ENCODE results near the gene MYO1B. TPM values are rescaled to one million over a fixed set of nuclear protein-coding genes. Genes with fewer than 3 reads are reported as not detected.

Gene MYO1B
- total and polyA plus RNA-seq, 10 of the 15 experiments (the other 5 are each of a cell fraction or from before 2014, with no cell fraction given) = 0.10 to 4.2 (median 1.6) TPM

GRCh38 chr2:191452065-191452464 lies 206.9 kb downstream of the MYO1B start:
- TF ChIP-seq RB1 (IDR thresholded peaks at IDR 0.05; ENCODE audit: borderline replicate concordance) (no peak), NFIC (IDR thresholded peaks at IDR 0.05; ENCODE audit: low read depth, low read length) (no peak)
- H3K36me3 ChIP-seq (ENCODE audit: control insufficient read depth in 2 of 2, insufficient read depth in 2 of 2, low read length in 1 of 2) = no peaks in the 10 kb centered on the region
- ChIA-PET POLR2A (no interaction called here), SMC1A (ENCODE audit: uncharacterized antibody, unreplicated experiment) (no interaction called here), RAD21 (ENCODE audit: unreplicated experiment) (no interaction called here), CTCF (interaction anchor here (1.3 kb wide), 1 partner anchor 14 kb away, joined by 3 read pairs; no protein-coding TSS in a partner anchor)
- WGBS (ENCODE audit: insufficient coverage, insufficient replicate concordance, low lambda C conversion rate, missing lambda C conversion rate) = 9% methylated on average over 3 of the region's 3 CpGs
- DNase-seq (ENCODE audit: low read depth, low spot score) = no peak
- H3K4me1 ChIP-seq (ENCODE audit: control insufficient read depth, insufficient read depth, low read length) = no peaks in the 10 kb centered on the region
- H3K4me2 ChIP-seq (ENCODE audit: control insufficient read depth, insufficient read depth) = no peak overlapping the region
- no peak overlapping the region for H3K27ac ChIP-seq (ENCODE audit: control insufficient read depth, insufficient read depth)
- no peak overlapping the region for H2AFZ ChIP-seq (ENCODE audit: control insufficient read depth, low read depth, low read length)
- H3K9ac ChIP-seq (ENCODE audit: control insufficient read depth, insufficient read depth, low read length) = no peak overlapping the region
- no peaks in the 10 kb centered on the region for H3K79me2 ChIP-seq (ENCODE audit: control insufficient read depth, insufficient read depth, low read length)
- intact Hi-C loops (cut with micrococcal nuclease; ENCODE audit: unreplicated experiment) (no loop called here), in situ Hi-C loops (cut with MboI) (no loop called here)
- H3K27me3 ChIP-seq (replicated peaks in 1 of 2; ENCODE audit: control insufficient read depth in 2 of 2, insufficient read depth in 2 of 2, low read length in 1 of 2) = no peaks in the 10 kb centered on the region
- no peak for FAIRE-seq
- no TSS peak for BruUV-seq (replicated peaks)
- no peak overlapping the region for H3K4me3 ChIP-seq
- no peaks in the 10 kb centered on the region for H3K9me3 ChIP-seq (replicated peaks; ENCODE audit: control insufficient read depth, insufficient read depth, low read length)
- no peaks in the 10 kb centered on the region for H4K20me1 ChIP-seq (ENCODE audit: control insufficient read depth, insufficient read depth)
- ATAC-seq = no peak

GRCh38 chr2:191453761-191454160 lies 208.6 kb downstream of the MYO1B start:
- no peaks in the 10 kb centered on the region for H4K20me1 ChIP-seq (ENCODE audit: control insufficient read depth, insufficient read depth)
- H2AFZ ChIP-seq (ENCODE audit: control insufficient read depth, low read depth, low read length) = no peak overlapping the region
- H3K36me3 ChIP-seq (ENCODE audit: control insufficient read depth in 2 of 2, insufficient read depth in 2 of 2, low read length in 1 of 2) = no peaks in the 10 kb centered on the region
- H3K9ac ChIP-seq (ENCODE audit: control insufficient read depth, insufficient read depth, low read length) = no peak overlapping the region
- POLR2A ChIA-PET = no interaction called here
- SMC1A ChIA-PET (ENCODE audit: uncharacterized antibody, unreplicated experiment) = no interaction called here
- BruUV-seq (replicated peaks) = no TSS peak
- H3K79me2 ChIP-seq (ENCODE audit: control insufficient read depth, insufficient read depth, low read length) = no peaks in the 10 kb centered on the region
- H3K4me2 ChIP-seq (ENCODE audit: control insufficient read depth, insufficient read depth) = no peak overlapping the region
- WGBS (ENCODE audit: insufficient coverage, insufficient replicate concordance, low lambda C conversion rate, missing lambda C conversion rate) = 39% methylated on average over 6 of the region's 6 CpGs
- H3K27me3 ChIP-seq (replicated peaks in 1 of 2; ENCODE audit: control insufficient read depth in 2 of 2, insufficient read depth in 2 of 2, low read length in 1 of 2) = no peaks in the 10 kb centered on the region
- H3K9me3 ChIP-seq (replicated peaks; ENCODE audit: control insufficient read depth, insufficient read depth, low read length) = no peaks in the 10 kb centered on the region
- H3K4me3 ChIP-seq = no peak overlapping the region
- in situ Hi-C loops (cut with MboI) (no loop called here), intact Hi-C loops (cut with micrococcal nuclease; ENCODE audit: unreplicated experiment) (no loop called here)
- CTCF ChIA-PET = interaction anchor here (0.9 kb wide), 1 partner anchor 289 kb away, joined by 4 read pairs; no protein-coding TSS in a partner anchor
- no peak for DNase-seq (ENCODE audit: low read depth, low spot score)
- FAIRE-seq = no peak
- H3K4me1 ChIP-seq (ENCODE audit: control insufficient read depth, insufficient read depth, low read length) = no peaks in the 10 kb centered on the region
- ATAC-seq = no peak
- H3K27ac ChIP-seq (ENCODE audit: control insufficient read depth, insufficient read depth) = no peak overlapping the region
- RAD21 ChIA-PET (ENCODE audit: unreplicated experiment) = no interaction called here
- TF ChIP-seq ATF2 (IDR thresholded peaks at IDR 0.05; ENCODE audit: low read length) (no peak), FOXM1 (IDR thresholded peaks at IDR 0.05; ENCODE audit: low read depth, low read length) (no peak), NFIC (IDR thresholded peaks at IDR 0.05; ENCODE audit: low read depth, low read length) (no peak), POLR2AphosphoS5 (IDR thresholded peaks at IDR 0.05; ENCODE audit: low read length) (no peak), RELB (IDR thresholded peaks at IDR 0.05; ENCODE audit: low read depth) (no peak), YY1 (IDR thresholded peaks at IDR 0.05; ENCODE audit: low read depth, low read length) (no peak), ZNF207 (IDR thresholded peaks at IDR 0.05; ENCODE audit: borderline replicate concordance) (no peak), ATF3 (IDR thresholded peaks at IDR 0.05; ENCODE audit: borderline replicate concordance, extremely low read depth, low read depth, low read length) (no peak)
- TF ChIP-seq, protein P1, sequence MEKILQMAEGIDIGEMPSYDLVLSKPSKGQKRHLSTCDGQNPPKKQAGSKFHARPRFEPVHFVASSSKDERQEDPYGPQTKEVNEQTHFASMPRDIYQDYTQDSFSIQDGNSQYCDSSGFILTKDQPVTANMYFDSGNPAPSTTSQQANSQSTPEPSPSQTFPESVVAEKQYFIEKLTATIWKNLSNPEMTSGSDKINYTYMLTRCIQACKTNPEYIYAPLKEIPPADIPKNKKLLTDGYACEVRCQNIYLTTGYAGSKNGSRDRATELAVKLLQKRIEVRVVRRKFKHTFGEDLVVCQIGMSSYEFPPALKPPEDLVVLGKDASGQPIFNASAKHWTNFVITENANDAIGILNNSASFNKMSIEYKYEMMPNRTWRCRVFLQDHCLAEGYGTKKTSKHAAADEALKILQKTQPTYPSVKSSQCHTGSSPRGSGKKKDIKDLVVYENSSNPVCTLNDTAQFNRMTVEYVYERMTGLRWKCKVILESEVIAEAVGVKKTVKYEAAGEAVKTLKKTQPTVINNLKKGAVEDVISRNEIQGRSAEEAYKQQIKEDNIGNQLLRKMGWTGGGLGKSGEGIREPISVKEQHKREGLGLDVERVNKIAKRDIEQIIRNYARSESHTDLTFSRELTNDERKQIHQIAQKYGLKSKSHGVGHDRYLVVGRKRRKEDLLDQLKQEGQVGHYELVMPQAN (conservative IDR thresholded peaks at IDR 0.05) = no peak

All from GM12878 (cell line).